Rectal smooth muscle tissue (tissue), 1 donor: ENCODE measurements around the gene SUGCT.

Experiments used
- H3K27ac ChIP-seq: one replicate; pipeline ENCODE4 v1.7.0; 2013; ENCODE audit warnings: low read depth, low read length, inconsistent platforms
- H3K27me3 ChIP-seq: one replicate; pipeline ENCODE4 v1.7.0; 2013; ENCODE audit warnings: low read length; ENCODE audit not compliant: control insufficient read depth, insufficient read depth
- H3K36me3 ChIP-seq: one replicate; pipeline ENCODE4 v1.7.0; 2013; ENCODE audit warnings: low read length; ENCODE audit not compliant: control insufficient read depth, insufficient read depth
- H3K4me1 ChIP-seq: one replicate; pipeline ENCODE4 v1.7.0; 2013; ENCODE audit warnings: low read length; ENCODE audit not compliant: control insufficient read depth, insufficient read depth
- H3K4me3 ChIP-seq: one replicate; pipeline ENCODE4 v1.7.0; 2013; ENCODE audit warnings: low read length
- H3K9ac ChIP-seq: one replicate; pipeline ENCODE4 v1.7.0; 2013; ENCODE audit warnings: low read length

SUGCT gene

GRCh38 chr7:40299097-40299496 is 164.3 kb downstream of the SUGCT start:
- Histone ChIP-seq H3K36me3 (no peaks in the 10 kb centered on the region), H3K4me3 (no peak overlapping the region), H3K4me1 (no peaks in the 10 kb centered on the region), H3K27ac (no peak overlapping the region), H3K9ac (no peak overlapping the region), H3K27me3 (no peaks in the 10 kb centered on the region)

- Histone ChIP-seq H3K4me1 (no peaks in the 10 kb centered on the region), H3K4me3 (no peak overlapping the region), H3K27me3 (no peaks in the 10 kb centered on the region), H3K36me3 (no peaks in the 10 kb centered on the region), H3K27ac (no peak overlapping the region), H3K9ac (no peak overlapping the region)
Observed at GRCh38 chr7:40300146-40300670, 165.4 kb downstream of the SUGCT start.

GRCh38 chr7:40301486-40302068 is 166.8 kb downstream of the SUGCT start:
- Histone ChIP-seq H3K9ac (no peak overlapping the region), H3K4me3 (no peak overlapping the region), H3K27ac (no peak overlapping the region), H3K36me3 (no peaks in the 10 kb centered on the region), H3K4me1 (no peaks in the 10 kb centered on the region), H3K27me3 (no peaks in the 10 kb centered on the region)

GRCh38 chr7:40303996-40304395 is 169.2 kb downstream of the SUGCT start:
- Histone ChIP-seq H3K27ac (no peak overlapping the region), H3K27me3 (no peaks in the 10 kb centered on the region), H3K9ac (no peak overlapping the region), H3K36me3 (no peaks in the 10 kb centered on the region), H3K4me1 (no peaks in the 10 kb centered on the region), H3K4me3 (no peak overlapping the region)

GRCh38 chr7:40305229-40305628 is 170.4 kb downstream of the SUGCT start:
- no peaks in the 10 kb centered on the region for H3K36me3 ChIP-seq
- no peak overlapping the region for H3K27ac ChIP-seq
- H3K27me3 ChIP-seq = no peaks in the 10 kb centered on the region
- H3K4me3 ChIP-seq = no peak overlapping the region
- H3K9ac ChIP-seq = no peak overlapping the region
- no peaks in the 10 kb centered on the region for H3K4me1 ChIP-seq

GRCh38 chr7:40306025-40306424 is 171.2 kb downstream of the SUGCT start:
- Histone ChIP-seq H3K36me3 (no peaks in the 10 kb centered on the region), H3K27me3 (no peaks in the 10 kb centered on the region), H3K27ac (no peak overlapping the region), H3K9ac (no peak overlapping the region), H3K4me1 (no peaks in the 10 kb centered on the region), H3K4me3 (no peak overlapping the region)

GRCh38 chr7:40306596-40306995 is 171.8 kb downstream of the SUGCT start:
- H3K4me3 ChIP-seq = no peak overlapping the region
- H3K27ac ChIP-seq = no peak overlapping the region
- H3K27me3 ChIP-seq = no peaks in the 10 kb centered on the region
- H3K9ac ChIP-seq = no peak overlapping the region
- no peaks in the 10 kb centered on the region for H3K36me3 ChIP-seq
- H3K4me1 ChIP-seq = no peaks in the 10 kb centered on the region

GRCh38 chr7:40310258-40310657 is 175.5 kb downstream of the SUGCT start:
- Histone ChIP-seq H3K4me1 (no peaks in the 10 kb centered on the region), H3K9ac (no peak overlapping the region), H3K27me3 (no peaks in the 10 kb centered on the region), H3K36me3 (no peaks in the 10 kb centered on the region), H3K4me3 (no peak overlapping the region), H3K27ac (no peak overlapping the region)

GRCh38 chr7:40311307-40311706 is 176.5 kb downstream of the SUGCT start:
- no peaks in the 10 kb centered on the region for H3K36me3 ChIP-seq
- H3K27ac ChIP-seq = no peak overlapping the region
- no peak overlapping the region for H3K4me3 ChIP-seq
- H3K9ac ChIP-seq = no peak overlapping the region
- no peaks in the 10 kb centered on the region for H3K27me3 ChIP-seq
- no peaks in the 10 kb centered on the region for H3K4me1 ChIP-seq

GRCh38 chr7:40315277-40315676 is 180.5 kb downstream of the SUGCT start:
- Histone ChIP-seq H3K4me3 (no peak overlapping the region), H3K27me3 (no peaks in the 10 kb centered on the region), H3K27ac (no peak overlapping the region), H3K9ac (no peak overlapping the region), H3K36me3 (no peaks in the 10 kb centered on the region), H3K4me1 (no peaks in the 10 kb centered on the region)

GRCh38 chr7:40316176-40316575 is 181.4 kb downstream of the SUGCT start:
- Histone ChIP-seq H3K36me3 (no peaks in the 10 kb centered on the region), H3K4me1 (no peaks in the 10 kb centered on the region), H3K27me3 (no peaks in the 10 kb centered on the region), H3K27ac (no peak overlapping the region), H3K4me3 (no peak overlapping the region), H3K9ac (no peak overlapping the region)

GRCh38 chr7:40324914-40325313 is 190.1 kb downstream of the SUGCT start:
- H3K4me3 ChIP-seq = no peak overlapping the region
- H3K27me3 ChIP-seq = no peaks in the 10 kb centered on the region
- H3K36me3 ChIP-seq = no peaks in the 10 kb centered on the region
- H3K4me1 ChIP-seq = no peaks in the 10 kb centered on the region
- H3K27ac ChIP-seq = no peak overlapping the region
- no peak overlapping the region for H3K9ac ChIP-seq

- H3K27me3 ChIP-seq = no peaks in the 10 kb centered on the region
- no peak overlapping the region for H3K4me3 ChIP-seq
- H3K9ac ChIP-seq = no peak overlapping the region
- H3K27ac ChIP-seq = no peak overlapping the region
- H3K36me3 ChIP-seq = no peaks in the 10 kb centered on the region
- H3K4me1 ChIP-seq = no peaks in the 10 kb centered on the region
Observed at GRCh38 chr7:40327113-40327512, 192.3 kb downstream of the SUGCT start.
